Measurements from ENCODE around the gene LIFR.

GRCh38 chr5:38590838-38591522 lies 34.5 kb upstream of the LIFR start:
- TF ChIP-seq ZBTB49 (tag by site-specific recombination; IDR thresholded peaks at IDR 0.05; ENCODE audit: low read depth): no peak
- TF ChIP-seq CTCF (tag by site-specific recombination; IDR thresholded peaks at IDR 0.05): no peak
- no peak for TF ChIP-seq KLF17 (tag by site-specific recombination; IDR thresholded peaks at IDR 0.05)
- no peak for TF ChIP-seq ZNF530 (tag by site-specific recombination; IDR thresholded peaks at IDR 0.05; ENCODE audit: low read depth)
- TF ChIP-seq BCL11B (tag by site-specific recombination; IDR thresholded peaks at IDR 0.05; ENCODE audit: low read depth): no peak
- TF ChIP-seq ATF2 (tag by site-specific recombination; IDR thresholded peaks at IDR 0.05; ENCODE audit: low read depth): no peak
- no peak for TF ChIP-seq YY2 (tag by site-specific recombination; IDR thresholded peaks at IDR 0.05)
- TF ChIP-seq ZNF140 (tag by site-specific recombination; IDR thresholded peaks at IDR 0.05): no peak
- TF ChIP-seq ZNF366 (tag by site-specific recombination; conservative IDR thresholded peaks at IDR 0.05): no peak
- TF ChIP-seq ZBTB11 (tag by site-specific recombination; conservative IDR thresholded peaks at IDR 0.05; ENCODE audit: low read depth): no peak
- TF ChIP-seq KLF1 (tag by site-specific recombination; IDR thresholded peaks at IDR 0.05): no peak
